Choroid plexus epithelial cell (primary cell): Measurements from ENCODE around the gene MDC1.

Experiments used
- DNase-seq: peaks from one replicate; pipeline ENCODE4 v3.0.0-alpha.2; 2010; ENCODE audit warnings: low read depth
- H3K4me3 ChIP-seq: 2 replicates; pipeline ENCODE4 v1.5.1; 2011; ENCODE audit warnings: low read depth, mild to moderate bottlenecking, control low read depth, low read length, moderate library complexity
- TF ChIP-seq, protein P1 (sequence below): conservative IDR thresholded peaks from 2 replicates; pipeline ENCODE4 v1.5.1; 2011; ENCODE audit warnings: low read depth, mild to moderate bottlenecking, control low read depth, inconsistent platforms, low read length, moderate library complexity

The MDC1 gene

GRCh38 chr6:30688569-30688968, 28.5 kb downstream of the MDC1 start:
- H3K4me3 ChIP-seq, result no peak overlapping the region
- DNase-seq, result no peak
- TF ChIP-seq, protein P1, sequence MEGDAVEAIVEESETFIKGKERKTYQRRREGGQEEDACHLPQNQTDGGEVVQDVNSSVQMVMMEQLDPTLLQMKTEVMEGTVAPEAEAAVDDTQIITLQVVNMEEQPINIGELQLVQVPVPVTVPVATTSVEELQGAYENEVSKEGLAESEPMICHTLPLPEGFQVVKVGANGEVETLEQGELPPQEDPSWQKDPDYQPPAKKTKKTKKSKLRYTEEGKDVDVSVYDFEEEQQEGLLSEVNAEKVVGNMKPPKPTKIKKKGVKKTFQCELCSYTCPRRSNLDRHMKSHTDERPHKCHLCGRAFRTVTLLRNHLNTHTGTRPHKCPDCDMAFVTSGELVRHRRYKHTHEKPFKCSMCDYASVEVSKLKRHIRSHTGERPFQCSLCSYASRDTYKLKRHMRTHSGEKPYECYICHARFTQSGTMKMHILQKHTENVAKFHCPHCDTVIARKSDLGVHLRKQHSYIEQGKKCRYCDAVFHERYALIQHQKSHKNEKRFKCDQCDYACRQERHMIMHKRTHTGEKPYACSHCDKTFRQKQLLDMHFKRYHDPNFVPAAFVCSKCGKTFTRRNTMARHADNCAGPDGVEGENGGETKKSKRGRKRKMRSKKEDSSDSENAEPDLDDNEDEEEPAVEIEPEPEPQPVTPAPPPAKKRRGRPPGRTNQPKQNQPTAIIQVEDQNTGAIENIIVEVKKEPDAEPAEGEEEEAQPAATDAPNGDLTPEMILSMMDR, result no peak

DNA sequence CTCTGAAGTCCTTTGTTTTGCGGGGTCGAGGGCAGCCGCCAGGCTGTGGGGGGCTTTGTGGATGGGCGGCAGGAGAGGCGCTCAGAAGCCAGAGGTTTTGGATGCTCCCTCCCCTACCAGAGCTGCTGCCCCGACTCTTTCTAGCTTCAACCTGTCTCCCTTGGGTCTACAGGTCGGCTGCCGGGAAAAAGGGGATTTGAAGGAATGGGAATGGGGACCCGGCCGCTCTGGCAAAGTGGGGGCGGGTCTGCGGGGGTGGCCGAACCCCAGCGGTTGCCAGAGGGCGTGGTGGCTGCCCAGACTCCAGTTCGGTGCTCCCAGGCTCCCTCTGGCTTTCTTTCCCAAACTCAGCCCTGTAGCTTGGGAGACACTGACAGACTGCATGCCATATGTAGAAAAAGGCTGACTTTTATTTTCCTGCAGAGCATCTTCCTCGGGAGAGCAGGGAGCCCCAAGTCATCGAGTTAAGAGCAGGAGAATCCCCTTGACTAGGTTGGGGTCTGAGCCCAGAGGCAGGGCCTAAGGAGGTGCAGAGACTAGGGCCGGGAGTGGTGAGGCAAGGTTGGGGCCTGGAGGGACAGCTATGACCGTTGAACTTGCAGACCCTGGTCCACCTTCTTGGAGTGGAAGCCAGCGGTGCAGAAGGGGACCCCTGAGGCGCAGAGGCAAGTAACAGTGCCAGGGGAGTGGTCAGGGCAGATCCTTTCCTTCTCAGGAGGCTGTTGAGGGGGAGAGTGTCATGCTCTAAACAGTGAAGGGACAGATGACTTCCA, 29.2 kb downstream of the MDC1 start:
- DNase-seq, result peak; percentile 48
- TF ChIP-seq, protein P1, result peak; percentile 41
- H3K4me3 ChIP-seq, result peak overlapping the region; percentile 89

- TF ChIP-seq, protein P1, result no peak
- H3K4me3 ChIP-seq, result peak overlapping the region; percentile 89
- peak; percentile 94 for DNase-seq
These were observed 30.0 kb downstream of the MDC1 start for GRCh38 chr6:30686908-30687658.

DNA sequence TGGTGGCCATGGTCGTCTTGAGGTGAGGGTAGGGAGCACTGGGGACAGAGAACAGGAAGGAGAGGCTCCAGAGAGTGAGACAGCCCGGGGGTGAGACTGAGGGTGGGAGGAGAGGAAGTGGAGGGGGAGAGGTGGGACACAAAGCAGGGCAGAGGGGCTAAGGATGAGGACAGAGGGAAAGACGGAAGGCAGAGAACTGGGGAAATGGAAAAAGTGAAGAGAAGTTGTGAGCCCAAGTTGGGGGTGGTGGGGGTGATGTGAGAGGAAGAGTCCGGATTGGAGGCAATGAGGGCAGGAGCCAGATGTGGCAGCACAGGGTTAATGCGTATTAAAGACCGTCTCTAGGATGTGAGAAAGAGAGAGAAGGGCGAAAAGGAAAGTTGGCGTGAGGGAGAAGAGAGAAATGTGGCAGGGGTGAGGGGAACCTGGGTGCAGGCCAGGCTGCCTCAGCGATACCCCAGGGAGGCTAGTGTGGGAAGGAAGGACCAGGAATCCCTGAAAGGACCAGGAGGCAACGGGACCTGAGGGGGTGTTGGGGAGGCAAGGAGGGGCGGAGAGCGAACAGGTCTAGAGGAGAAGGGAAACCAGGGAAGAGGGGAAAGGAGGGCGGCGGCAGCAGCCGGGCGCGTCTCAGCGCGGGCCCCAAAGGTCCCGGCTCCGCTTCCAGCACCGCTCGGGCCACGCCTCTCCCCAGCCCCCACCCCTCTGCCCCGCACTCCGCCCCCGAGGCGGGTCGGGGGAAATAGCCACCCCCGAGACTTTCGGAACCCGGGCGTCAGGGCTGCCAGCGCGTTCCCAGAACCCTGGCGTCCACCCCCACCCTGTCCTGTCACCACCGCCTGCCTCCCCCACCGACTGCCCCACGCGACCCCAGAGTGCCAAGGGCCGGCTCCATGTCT, 30.8 kb downstream of the MDC1 start, which contains the start of gene PPP1R18:
PPP1R18 (minus strand) TSS at position 637 of the 899 bp plus-strand sequence; CDS start at position 10, 627 bp downstream.
- peak; percentile 57 for DNase-seq
- H3K4me3 ChIP-seq, result peak within 1 kb of the TSS; percentile 89
- TF ChIP-seq, protein P1, result no peak

GRCh38 chr6:30685157-30686008, 31.7 kb downstream of the MDC1 start:
- no peak for DNase-seq
- H3K4me3 ChIP-seq, result peak overlapping the region; percentile 89
- TF ChIP-seq, protein P1, result peak; percentile 49
